Spleen (tissue), 7 donors: Measurements from ENCODE around the gene RAB30.

Experiments used
- CTCF ChIP-seq, 11 experiments: fragments of 200-600 bp in 7 of 11; fragments of 450-650 bp in 4 of 11; sonication (generic) in 4 of 11; IDR thresholded peaks in 8 of 11; conservative IDR thresholded peaks in 3 of 11; 1 replicate in 7 of 11; 2 replicates in 4 of 11; pipeline versions ENCODE4 v1.4.0 to v1.8.0; 2016 to 2021; ENCODE audit warnings: antibody characterized with exemption in 11 of 11, inconsistent platforms in 4 of 11, mild to moderate bottlenecking in 1 of 11
- POLR2A ChIP-seq, 3 donors: fragments of 450-650 bp; IDR thresholded peaks; one replicate each; pipeline ENCODE4 v1.5.1; 2017; ENCODE audit warnings: antibody characterized with exemption in 3 of 3, mild to moderate bottlenecking in 1 of 3
- donor health status: DM: no; HTN: no; CAD: no; lungs with moderate emphysema.
- donor health status: DM: no; HTN: no; CAD: no.
- donor health status: DM: no; HTN: no; CAD: no.

GRCh38 chr11:82960779-82961143, 110.9 kb downstream of the RAB30 start:
- TF ChIP-seq POLR2A (IDR thresholded peaks at IDR 0.05) (no peak), CTCF (IDR thresholded peaks at IDR 0.05 in 8 of 11, conservative IDR thresholded peaks at IDR 0.05 in 3 of 11) (no peak)
